Right lobe of liver (tissue), 4 donors: ENCODE measurements around the gene SOBP.

ENCODE experiments used
- CTCF ChIP-seq, 4 donors: fragments of 200-600 bp in 3 of 4; fragments of 450-650 bp in 1 of 4; IDR thresholded peaks; one replicate each; pipeline versions ENCODE4 v1.5.1 to v1.8.0; 2016 to 2022; ENCODE audit warnings: antibody characterized with exemption in 4 of 4, mild to moderate bottlenecking in 2 of 4
- POLR2A ChIP-seq: fragments of 450-650 bp; IDR thresholded peaks from one replicate; pipeline ENCODE4 v1.6.1; 2017; ENCODE audit warnings: antibody characterized with exemption, mild to moderate bottlenecking
- donor health status: DM: no; HTN: no; CAD: no.
- donor health status: DM: no; HTN: no; CAD: no.
- donor health status: DM: no; HTN: yes; CAD: no.

GRCh38 chr6:107594736-107595135 is 104.8 kb downstream of the SOBP start:
- TF ChIP-seq CTCF (IDR thresholded peaks at IDR 0.05) (no peak), POLR2A (no peak)
